DMS153 treated with DMSO at 0.1 percent for 48 hours (cell line): Measurements from ENCODE around the gene C7orf33.

Source experiments
- DNase-seq: peaks from one replicate; lab custom pipeline; 2025; ENCODE audit not compliant: unreplicated experiment; lab: John Stamatoyannopoulos, UW

C7orf33 gene

DNA sequence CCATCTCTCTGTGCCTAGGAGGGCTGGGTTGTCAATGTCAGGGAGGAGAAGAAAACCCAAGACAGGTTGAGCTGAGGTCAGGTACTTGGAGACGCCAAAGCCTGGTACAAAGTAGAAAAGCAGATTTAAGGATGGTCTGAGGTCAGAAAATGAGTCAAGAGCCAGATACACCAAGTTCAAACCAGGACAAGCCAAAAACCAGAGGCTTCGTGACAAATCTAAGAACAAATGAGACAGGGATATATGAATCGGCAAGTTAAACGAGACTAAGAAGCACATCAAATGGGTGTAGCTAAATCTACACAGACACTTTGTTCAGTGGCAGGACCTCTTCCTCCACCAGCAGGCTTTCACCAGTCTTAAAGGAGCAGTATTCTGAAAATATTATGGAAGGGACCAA lies 34.2 kb downstream of the C7orf33 start:
- DNase-seq = no peak

DNA sequence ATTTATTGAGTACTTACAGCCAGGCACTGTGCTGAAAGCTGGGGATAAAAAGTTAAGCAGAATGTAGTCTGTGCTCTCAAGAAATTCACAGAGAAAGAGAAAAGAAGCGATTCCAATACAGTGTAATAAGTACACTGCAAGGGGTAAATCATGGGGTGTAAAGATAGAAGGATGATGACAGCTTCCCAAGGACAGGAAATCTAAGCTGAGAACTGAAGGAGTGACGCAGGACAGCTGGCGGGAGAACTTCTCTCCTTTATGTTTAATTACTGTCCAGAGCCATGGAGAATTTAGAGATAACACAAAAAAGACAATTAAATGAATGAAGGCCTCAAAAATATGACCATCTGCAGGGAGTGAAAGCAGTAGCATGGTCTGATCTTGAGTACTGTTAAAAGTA lies 34.8 kb downstream of the C7orf33 start:
- no peak for DNase-seq

DNA sequence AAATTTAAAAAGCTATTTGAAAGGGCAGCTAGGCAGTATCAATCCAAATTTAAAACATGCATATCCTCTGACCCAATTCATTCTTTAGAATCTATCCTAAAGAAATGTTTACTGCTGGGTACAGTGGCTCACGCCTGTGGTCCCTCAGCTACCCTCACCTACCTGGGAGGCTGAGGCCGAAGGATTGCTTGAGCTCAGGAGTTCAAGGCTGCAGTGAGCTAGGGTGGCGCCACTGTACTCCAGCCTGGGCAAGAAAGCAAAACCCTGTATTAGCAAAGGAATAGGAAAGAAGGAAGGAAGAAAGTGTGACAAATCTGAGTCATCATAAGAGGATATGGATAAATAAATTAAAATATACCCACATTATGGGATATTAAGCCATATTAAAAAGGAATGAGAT lies 36.3 kb downstream of the C7orf33 start:
- no peak for DNase-seq

DNA sequence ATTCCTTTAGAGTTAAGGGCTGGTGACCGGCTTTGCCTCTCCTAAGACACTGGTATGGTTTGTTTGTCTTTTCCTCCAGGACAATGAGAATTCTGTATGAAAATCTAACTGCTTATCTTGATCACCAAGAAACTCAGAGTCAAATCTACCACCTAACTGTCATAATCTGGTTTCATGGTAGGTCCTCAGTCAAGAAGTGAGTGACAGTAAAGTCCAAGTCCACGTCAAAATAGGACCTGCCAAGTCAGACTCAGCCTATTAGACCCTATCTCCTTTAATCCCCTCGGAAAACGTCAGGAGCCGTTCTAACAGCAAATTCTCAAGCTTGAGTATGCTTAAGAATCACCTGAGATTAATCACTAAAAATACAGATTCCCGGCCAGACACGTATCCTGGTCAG lies 37.4 kb downstream of the C7orf33 start:
- no peak for DNase-seq

DNA sequence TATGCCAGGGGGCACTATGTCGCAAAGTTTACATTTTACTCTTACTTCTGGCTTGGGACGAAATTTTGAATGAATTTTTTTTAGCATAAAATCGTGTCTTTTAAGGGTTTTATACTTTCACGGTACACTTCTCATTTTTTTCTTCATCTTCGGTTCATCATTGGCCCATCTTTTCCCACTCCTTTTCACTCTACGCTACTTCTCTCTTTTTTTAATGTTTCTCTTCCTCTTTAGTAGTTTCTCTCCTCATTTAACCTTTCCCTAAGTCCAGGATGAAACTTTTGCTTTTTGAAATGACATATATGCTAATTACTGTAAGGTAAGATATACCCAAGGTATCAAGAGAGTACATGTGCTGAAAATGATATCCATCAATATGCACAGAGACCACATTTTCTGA lies 39.5 kb downstream of the C7orf33 start:
- no peak for DNase-seq

DNA sequence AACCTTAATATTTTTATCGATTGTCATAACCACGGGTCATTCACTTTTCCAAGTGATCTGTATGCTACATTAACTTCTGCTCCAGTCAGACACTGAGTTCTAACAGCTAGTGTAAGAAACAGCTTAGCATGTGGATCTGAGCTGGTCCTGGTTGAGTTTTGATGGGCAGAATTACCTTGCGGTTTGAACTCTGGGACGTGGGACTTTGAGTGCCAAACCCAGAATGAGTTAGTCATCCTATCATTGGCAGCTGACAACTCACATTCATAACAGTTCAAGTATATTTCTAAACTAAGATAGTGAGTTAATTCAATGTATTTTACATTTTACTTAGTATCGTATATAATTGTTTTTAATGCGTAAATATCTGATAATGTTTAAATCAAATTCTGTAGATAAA lies 43.2 kb downstream of the C7orf33 start:
- DNase-seq = no peak

DNA sequence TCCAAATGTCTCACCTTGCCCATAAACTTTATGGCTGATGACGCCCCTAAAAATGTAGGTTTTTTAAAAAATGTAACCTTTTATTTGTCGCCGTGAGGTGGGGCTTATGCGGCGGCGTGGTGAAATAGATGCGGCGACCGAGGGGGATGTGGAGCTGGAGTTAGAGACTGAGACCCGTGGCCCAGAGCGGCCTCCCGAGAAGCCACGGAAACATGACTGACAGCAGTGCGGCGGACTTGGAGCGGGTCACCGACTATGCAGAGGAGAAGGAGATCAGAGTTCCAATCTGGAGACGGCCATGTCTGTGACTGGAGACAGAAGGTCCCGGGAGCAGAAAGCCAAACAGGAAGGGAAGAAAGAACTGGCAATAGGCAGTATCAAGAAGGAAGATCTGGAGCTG lies 46.5 kb downstream of the C7orf33 start:
- DNase-seq = no peak

DNA sequence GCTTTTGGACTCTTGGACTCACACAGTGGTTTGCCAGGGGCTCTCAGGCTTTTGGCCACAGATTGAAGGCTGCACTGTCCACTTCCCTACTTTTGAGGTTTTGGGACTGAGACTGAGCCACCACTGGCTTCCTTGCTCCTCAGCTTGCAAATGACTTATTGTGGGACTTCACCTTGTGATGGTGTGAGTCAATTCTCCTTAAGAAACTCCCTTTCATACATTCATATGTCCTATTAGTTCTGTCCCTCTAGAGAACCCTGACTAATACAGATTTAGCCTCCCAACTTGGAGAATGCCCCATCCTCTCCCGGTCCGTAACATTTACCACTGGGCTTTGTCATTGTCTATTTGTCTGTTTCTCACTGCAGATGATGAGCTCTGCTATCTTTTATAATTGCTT lies 55.3 kb downstream of the C7orf33 start:
- DNase-seq = no peak

DNA sequence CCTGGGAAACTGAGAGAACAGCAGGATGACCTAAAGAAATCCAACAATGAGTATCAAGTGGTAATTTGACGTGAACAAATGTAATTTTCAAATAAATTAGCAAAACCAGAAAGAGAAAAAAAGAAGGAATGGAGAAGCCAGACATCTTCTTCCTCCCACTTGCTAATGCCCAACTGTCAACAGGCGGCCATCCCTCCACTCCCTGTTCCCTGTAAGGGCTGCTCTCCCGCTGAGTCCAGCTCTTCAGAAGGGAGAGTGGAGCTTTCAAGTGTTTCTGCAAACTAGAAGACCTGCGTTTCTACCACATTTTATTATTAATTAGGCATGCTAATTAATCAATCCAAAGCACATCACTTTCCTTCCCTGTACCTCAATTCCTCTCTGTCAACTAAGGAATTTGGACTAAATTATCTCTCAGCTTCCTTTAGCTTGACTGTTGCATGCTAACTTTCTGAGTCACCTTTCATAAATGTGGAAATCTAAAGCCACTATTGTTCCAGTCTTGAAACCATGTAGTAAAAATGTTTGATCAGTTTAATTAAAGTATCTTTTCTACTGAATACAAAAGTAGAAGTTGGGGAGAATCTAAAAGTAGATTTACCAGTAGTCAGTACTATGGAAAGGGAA lies 59.8 kb downstream of the C7orf33 start:
- DNase-seq = no peak

DNA sequence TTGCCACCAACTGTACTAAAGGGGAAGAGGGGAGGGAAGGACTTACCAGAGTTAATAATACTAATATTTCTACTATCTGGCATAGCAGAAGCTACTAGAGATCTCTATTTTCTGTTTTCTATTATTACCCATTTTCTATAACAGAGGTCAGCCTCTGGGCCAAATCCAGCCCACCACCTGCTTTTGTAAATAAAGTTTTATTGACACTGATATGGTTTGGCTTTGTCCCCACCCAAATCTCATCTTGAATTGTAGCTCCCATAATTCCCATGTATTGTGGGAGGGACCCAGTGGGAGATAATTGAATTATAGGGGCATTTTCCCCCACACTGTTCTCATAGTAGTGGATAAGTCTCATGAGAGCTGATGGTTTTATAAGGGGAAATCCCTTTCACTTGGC lies 62.2 kb downstream of the C7orf33 start:
- no peak for DNase-seq

DNA sequence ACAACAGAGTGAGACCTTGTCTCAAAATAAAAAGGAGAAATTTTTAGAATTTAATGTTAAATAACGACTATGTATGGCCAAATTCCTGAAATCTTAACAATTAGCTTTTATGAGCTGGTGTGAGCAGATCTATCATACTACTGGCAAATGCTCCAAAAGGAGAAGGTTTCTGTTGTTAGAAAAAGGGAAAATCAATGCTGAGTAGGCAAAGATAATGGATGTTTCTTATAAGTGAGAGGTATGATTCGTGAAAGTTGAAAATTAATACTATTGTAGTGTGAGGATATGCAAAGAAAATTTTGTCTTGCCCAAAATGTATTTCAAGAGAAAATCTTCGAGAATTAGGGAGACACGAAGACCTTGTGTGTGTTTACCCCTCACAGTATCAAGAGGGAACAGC lies 67.4 kb downstream of the C7orf33 start:
- DNase-seq = no peak

DNA sequence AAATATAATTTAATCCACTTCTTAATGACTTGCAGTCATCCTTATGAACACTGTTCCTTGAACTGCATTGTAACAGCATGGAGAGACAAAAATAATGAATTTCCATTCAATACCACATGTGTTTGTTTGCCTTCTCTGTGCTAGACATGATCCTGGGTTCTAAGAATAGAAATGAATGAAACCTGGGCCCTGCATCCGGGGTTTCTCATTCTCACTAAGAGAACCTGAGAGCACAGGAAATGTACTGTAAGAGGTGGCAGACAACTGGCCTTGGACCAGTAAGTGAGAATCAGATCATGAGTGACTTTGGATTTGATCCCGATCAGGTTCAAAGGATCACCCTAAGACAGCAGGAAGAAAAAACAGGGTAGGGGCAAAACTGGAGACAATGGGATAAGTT lies 70.9 kb downstream of the C7orf33 start:
- DNase-seq = no peak

DNA sequence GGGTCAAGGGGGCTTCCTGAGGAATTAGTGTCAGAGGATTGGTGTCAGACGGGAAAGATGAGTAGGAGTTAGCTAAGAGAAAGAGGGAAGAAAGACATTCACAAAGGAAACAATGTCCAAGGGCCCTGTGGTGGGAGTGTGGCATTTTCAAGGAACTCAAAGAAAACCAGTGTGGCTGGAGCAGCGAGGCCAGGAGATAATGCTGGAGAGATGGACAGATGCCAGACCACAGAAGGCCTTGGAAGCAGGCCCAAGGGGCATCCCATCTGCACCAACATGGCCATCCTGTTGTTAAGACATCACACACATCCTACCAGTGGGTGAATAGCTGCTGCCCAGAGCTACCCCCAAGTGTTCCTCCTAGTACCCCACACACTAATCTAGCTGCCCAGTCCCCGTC lies 72.1 kb downstream of the C7orf33 start:
- no peak for DNase-seq

DNA sequence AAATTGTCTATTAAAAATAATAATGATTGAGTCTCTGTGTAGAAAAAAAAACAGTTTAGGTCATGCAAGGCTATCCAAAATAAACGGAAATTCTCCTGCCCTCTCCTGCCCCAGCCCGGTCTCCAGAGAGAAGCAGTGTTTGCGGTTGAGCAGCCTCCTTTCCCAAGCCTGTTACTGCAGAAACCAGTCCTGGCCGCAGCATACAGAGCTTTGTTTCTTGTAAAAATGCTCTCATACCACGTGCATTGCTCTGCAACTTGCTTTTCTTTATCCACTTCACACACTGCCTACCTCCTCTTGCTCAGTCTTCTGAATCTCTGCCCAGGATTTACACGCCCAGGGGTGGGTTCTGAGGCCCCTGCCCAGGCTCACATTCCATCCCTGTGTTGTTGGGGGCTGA lies 73.8 kb downstream of the C7orf33 start:
- DNase-seq = no peak

DNA sequence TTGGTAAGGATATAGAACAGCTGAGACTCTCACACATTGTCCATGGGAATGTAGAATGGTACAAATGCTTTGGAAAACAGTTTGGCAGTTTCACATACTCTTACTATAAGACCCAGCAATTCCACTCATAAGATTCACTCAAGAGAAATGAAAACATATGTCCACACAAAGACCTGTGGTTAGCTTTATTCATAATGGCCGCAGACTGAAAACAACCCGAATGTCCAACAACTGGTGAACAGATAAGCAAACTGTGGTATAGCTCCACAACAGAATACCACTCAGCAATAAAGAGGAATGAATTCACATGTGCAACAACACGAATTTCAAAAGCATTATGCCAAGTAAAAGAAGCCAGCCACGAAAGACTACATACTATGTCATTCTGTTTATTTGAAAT lies 74.7 kb downstream of the C7orf33 start:
- no peak for DNase-seq
